NCI-H2171 (cell line): Measurements from ENCODE around the gene HAUS8.
"Not testable (repeated sequence)": the region's sequence is repeated elsewhere in the genome, so short reads cannot be mapped to it uniquely, and the experiment has no call there.

Experiments used
- DNase-seq: peaks from one replicate; lab custom pipeline; 2025; lab: John Stamatoyannopoulos, UW

The HAUS8 gene

DNA sequence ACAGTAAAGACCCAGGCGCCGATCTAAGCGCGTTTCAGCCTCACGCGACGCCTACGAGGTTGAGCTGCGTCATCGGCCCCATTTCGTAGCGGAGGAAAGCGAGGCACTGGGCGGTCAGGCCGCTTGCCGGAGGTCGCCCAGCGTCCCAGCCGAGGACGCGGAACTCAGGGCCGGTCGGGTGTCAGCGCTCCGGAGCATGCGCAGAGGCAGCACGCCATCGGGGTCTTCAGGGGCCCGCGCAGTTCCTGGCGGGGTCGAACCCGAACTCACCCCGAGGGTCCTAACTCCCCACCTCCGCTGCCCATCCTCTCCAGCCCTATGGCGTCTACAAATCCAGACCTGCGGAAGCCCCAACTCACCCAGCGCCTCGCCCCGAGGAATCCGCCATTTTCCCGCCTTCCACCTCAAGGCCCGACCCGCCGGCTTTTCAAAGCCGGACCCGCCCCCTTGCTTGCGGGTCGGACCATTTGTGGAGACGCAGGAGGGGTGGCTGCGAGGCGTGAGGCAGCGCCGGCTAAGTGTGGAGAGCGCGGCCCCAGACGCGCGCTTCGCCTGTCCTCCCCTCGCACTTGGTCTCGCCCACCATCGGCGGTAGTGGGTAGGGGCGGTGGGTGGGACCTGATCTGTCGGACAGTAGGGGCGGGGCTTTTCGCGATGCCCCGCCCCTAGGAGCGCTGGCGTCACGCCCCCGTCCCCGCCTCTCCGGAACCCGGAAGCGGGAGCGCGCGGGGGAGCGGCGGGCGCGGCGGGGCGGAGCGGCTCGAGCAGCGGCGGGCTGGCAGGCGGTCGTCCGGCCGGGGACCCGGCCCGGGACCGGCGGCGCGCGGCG, at the start of gene HAUS8, which contains the start of gene MYO9B:
TSS of gene HAUS8 (minus strand) at position 418 of the 829 bp plus-strand sequence. CDS start at position 388, 30 bp downstream.
TSS of gene MYO9B (plus strand) at position 743 of the 829 bp plus-strand sequence. CDS start 25,941 bp downstream, outside the sequence.
- peak; percentile 98 for DNase-seq

GRCh38 chr19:17124025-17124424, 48.8 kb upstream of the HAUS8 start:
- DNase-seq = no peak

DNA sequence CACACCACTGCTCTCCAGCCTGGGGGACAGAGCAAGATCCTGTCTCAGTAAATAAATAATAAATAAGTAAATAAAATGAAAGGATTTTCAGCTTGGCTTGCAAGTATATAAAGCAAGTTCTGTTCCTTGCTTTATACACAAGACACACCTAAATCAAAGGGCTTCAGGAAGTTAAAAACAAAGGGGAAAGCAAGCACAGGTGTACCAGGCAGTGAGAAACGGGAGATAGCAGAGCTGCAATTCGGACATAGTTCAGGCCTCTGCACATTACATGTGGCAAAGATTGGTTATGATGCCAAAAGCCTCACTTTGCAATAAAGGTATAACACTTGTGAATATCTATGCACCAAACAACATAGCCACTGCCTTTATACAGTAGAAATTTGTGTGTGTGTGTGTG, 47.8 kb upstream of the HAUS8 start:
- DNase-seq = no peak

GRCh38 chr19:17121736-17122293, 46.6 kb upstream of the HAUS8 start:
- no peak for DNase-seq

DNA sequence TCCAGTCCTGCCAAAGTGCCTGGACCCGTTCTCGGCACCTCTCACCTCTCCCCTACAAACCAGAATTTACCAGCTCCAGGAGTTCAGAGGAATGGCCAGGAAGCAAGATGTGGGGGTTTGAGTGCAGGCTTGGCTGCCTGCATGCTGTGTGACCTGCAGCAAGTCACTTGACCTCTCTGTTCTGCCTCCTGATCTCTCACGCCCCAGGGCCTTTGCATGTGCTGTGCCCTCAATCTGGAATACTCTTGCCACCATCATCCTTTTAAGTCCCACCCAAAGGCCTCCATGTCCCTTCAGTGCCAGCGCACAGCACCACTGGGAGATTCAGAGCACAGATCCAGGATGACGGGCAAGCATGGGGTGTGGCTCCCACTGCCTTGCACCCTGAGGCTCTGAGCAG, 43.7 kb upstream of the HAUS8 start:
- DNase-seq = no peak

DNA sequence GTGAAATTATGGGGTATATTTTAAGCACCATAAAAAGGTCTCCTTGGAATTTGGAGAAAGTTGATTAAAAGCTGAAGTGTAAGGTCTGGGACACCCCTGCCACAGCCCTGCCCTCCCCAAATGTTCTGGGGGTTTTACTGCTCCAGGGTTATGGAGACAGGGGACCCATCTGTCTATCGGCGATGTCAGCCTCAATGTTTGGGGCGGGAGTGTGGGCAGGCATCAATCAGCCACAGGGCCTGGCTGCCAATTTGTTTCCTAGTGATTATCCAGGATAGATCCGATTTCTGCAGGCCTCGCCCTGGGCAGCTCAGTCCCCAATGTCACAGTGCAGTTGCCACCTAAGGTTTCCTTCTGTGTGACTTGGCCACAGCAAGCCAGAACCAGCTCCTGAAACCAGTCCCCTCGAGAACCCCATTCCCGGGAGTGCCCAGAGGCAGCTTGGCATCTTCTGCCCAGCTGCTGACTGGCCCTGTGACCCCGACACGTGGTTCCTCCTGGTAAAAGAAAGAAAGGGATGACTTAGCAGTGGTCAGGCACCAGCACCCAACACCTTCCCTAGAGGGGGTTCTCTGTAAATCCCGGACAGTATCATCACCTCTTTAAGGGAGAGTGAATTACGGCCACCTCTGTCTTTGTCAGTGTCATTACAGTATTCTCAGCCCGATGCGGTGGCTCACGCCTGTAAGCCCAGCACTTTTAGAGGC, 41.9 kb upstream of the HAUS8 start:
- no peak for DNase-seq

- DNase-seq = no peak
Observed at GRCh38 chr19:17114414-17114831, 39.2 kb upstream of the HAUS8 start.

GRCh38 chr19:17113127-17113785, 38.0 kb upstream of the HAUS8 start:
- no peak for DNase-seq

DNA sequence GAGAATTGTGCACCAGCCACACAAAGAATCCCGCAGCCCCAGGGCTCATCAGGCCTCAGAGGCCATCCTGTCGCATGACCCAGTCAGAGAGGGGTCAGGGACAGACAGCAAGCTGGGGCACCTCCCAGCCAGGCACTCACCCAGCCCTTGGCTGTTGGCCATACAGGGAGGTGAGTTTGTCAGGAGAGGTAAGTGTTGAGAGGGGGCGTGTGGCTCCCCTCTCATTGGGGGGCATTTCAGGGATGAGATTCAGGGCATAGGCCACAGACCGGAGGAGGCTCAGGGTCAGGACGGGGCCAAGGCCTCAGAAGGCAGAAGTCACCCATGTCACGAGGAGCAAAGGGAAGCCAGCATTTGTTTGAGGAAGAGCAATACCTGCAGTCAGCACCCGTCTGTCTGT, 37.4 kb upstream of the HAUS8 start:
- DNase-seq = no peak

- DNase-seq = no peak
Observed at GRCh38 chr19:17112271-17112670, 37.0 kb upstream of the HAUS8 start.

DNA sequence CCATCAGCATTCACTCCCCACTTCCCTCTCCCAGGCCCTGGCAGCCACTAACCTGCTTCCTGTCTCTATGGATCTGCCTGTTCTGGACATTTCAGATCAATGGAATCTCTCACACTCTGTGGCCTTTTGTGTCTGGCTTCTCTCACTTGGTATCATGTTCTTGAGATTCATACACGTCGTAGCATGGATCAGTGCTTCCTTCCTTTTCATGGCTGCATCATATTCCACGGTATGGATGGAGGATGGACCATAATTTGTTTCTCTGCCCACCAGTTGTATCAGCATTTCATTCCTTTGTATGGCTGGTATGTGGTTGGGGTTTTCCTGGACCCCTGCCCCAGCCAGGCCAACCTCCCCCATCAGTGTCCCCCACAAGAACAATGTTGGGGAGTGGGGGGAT, 36.5 kb upstream of the HAUS8 start:
- DNase-seq = no peak

- no peak for DNase-seq
Observed at GRCh38 chr19:17110599-17110966, 35.3 kb upstream of the HAUS8 start.

GRCh38 chr19:17109962-17110598, 34.8 kb upstream of the HAUS8 start:
- DNase-seq = no peak

- DNase-seq = no peak
Observed at GRCh38 chr19:17109300-17109699, 34.0 kb upstream of the HAUS8 start.

DNA sequence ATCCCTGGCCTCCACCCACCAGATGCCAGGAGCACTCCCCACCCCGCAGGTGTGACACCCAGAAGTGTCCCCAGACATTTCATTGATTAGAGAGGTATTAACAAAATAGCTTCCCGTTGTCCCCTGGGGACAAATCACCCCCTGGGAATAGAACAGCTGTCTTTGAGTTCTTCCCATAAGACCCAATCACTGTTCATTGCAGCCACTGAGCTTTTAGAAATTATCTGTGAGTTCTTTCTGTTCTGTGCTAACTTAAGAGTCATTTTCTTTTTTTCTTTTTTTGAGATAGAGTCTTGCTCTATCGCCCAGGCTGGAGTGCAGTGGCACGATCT, 33.2 kb upstream of the HAUS8 start:
- DNase-seq = no peak

GRCh38 chr19:17107546-17108452, 32.5 kb upstream of the HAUS8 start:
- DNase-seq = no peak

- not testable (repeated sequence) for DNase-seq
Observed at GRCh38 chr19:17106964-17107363, 31.7 kb upstream of the HAUS8 start.

DNA sequence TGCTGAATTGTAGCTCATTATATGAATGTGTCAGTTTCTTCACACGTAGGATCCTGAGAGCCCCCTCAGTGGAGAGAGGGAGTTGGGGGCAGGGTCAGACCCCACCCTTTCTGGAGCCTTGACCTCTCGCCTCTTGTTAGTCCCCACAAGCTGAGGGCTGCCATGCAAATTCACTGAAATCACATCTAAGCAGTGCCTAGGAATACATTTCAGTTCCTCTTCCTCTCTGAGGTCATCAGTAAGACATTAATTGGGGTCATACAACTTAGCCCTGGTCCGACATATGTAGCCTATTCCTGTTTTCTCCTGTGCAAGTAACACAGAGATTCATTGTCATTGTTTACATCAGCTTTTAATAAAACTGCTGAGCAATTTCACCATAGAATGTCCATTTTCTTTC, 30.3 kb upstream of the HAUS8 start:
- DNase-seq = no peak

GRCh38 chr19:17104679-17105078, 29.4 kb upstream of the HAUS8 start:
- no peak for DNase-seq

- no peak for DNase-seq
Observed at GRCh38 chr19:17103177-17103576, 27.9 kb upstream of the HAUS8 start.
